GM12801 (cell line): ENCODE data around the gene NCR3LG1.

ENCODE experiments used
- CTCF ChIP-seq: IDR thresholded peaks from one replicate; pipeline ENCODE4 v1.5.1; 2011; ENCODE audit warnings: control low read depth; ENCODE audit not compliant: insufficient read length; ENCODE audit errors: extremely low read depth

Gene NCR3LG1

GRCh38 chr11:17415523-17416104 is 64.0 kb downstream of the NCR3LG1 start:
- TF ChIP-seq CTCF, result no peak

- no peak for TF ChIP-seq CTCF
These were observed 64.9 kb downstream of the NCR3LG1 start for GRCh38 chr11:17416492-17416891.

- no peak for TF ChIP-seq CTCF
These were observed 67.0 kb downstream of the NCR3LG1 start for GRCh38 chr11:17418444-17419081.

GRCh38 chr11:17421781-17422180 is 70.2 kb downstream of the NCR3LG1 start:
- TF ChIP-seq CTCF, result no peak

- no peak for TF ChIP-seq CTCF
These were observed 72.1 kb downstream of the NCR3LG1 start for GRCh38 chr11:17423533-17424310.
